GM13977 (cell line): ENCODE results near the gene NKD1.
"Not testable (repeated sequence)": the region's sequence is repeated elsewhere in the genome, so short reads cannot be mapped to it uniquely, and the experiment has no call there.

Experiments used
- DNase-seq: peaks from one replicate; pipeline ENCODE4 v3.0.0; 2012; ENCODE audit warnings: low spot score
- in situ Hi-C: fragments of 300-500 bp; cut with MboI; formaldehyde crosslinking; loops from one replicate; pipeline ENCODE4 v1.12.0; 2022; ENCODE audit warnings: low sequenced_read_pairs, low pct_unique_long_range_greater_than_20kb, mixed read lengths, inconsistent platforms; ENCODE audit not compliant: unreplicated experiment
- TF ChIP-seq, protein P1 (sequence below): IDR thresholded peaks from 2 replicates; pipeline ENCODE4 v1.5.1; 2012; ENCODE audit warnings: mild to moderate bottlenecking, control low read depth; ENCODE audit not compliant: insufficient read depth; ENCODE audit errors: extremely low read depth, missing control alignments

Gene NKD1

DNA sequence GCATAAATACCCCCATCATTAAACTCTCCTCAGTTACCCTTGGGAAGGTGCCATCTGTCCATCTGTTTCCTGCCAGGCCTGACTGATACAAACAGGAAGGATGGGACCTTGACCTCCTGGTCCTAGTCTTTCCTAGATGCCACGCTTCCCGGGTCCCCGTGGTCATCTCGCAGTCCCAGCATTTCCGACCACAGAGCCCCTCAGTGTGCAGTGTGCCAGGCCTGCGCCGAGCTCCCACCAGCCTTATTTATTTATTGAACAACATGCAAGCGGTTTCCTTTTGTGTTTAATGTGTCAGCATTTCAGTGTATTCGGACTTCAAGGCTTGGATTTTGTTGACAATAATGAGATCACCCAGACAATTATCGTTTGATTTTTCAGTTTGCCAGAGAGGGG is 45.6 kb upstream of the NKD1 start:
- in situ Hi-C loops = loop anchor here (10.0 kb wide), 1 partner anchor 128 kb away; no protein-coding TSS in a partner anchor
- no peak for DNase-seq

DNA sequence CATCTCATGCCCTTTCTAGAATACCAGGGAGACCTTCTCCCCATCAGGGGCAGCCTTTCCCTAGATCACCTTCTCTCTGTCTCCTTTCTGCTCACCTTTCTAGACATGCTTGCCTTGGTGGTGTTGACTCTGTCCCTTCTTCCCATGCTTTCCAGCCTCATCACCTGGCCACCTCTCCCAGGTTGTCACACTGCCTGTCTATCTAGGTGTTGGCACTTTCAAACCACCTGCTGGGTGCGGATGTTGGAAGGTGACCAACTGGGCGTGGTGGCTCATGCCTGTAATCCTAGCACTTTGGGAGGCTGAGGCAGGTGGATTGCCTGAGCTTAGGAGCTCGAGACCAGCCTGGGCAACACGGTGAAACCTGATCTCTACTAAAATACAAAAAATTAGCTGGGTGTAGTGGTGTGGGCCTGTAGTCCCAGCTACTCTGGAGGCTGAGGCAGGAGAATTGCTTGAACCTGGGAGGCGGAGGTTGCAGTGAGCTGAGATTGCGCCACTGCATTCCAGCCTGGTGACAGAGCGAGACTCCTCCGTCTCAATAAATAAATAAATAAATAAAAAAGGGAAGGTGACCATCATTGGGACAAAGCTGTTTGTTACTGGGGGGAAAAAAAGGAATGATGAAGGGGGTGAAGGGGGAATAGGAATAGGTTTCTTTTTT is 44.2 kb upstream of the NKD1 start:
- in situ Hi-C loops = loop anchor here (10.0 kb wide), 1 partner anchor 129 kb away; no protein-coding TSS in a partner anchor
- not testable (repeated sequence) for DNase-seq

More for the DNA sequence above, 45.6 kb upstream of the NKD1 start:
- TF ChIP-seq, protein P1, sequence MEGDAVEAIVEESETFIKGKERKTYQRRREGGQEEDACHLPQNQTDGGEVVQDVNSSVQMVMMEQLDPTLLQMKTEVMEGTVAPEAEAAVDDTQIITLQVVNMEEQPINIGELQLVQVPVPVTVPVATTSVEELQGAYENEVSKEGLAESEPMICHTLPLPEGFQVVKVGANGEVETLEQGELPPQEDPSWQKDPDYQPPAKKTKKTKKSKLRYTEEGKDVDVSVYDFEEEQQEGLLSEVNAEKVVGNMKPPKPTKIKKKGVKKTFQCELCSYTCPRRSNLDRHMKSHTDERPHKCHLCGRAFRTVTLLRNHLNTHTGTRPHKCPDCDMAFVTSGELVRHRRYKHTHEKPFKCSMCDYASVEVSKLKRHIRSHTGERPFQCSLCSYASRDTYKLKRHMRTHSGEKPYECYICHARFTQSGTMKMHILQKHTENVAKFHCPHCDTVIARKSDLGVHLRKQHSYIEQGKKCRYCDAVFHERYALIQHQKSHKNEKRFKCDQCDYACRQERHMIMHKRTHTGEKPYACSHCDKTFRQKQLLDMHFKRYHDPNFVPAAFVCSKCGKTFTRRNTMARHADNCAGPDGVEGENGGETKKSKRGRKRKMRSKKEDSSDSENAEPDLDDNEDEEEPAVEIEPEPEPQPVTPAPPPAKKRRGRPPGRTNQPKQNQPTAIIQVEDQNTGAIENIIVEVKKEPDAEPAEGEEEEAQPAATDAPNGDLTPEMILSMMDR = no peak

DNA sequence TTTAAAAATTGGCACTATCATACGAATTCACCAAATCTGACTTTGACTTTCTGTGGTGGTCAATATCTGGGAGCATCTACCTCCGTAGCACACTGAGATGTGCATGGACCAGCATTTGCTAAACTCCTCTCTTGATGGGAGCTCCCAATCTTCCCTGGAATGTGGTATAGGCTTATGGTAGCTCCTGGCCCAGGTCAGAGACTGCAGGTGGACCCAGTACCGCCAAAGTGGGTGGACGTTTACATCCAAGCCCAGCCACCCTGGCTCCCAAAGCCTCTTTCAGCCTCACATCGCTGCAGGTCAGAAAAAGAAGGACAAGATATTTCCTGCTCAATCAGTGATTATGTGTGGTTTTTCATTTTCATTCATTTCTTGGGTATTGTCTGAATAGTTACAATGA is 43.1 kb upstream of the NKD1 start:
- TF ChIP-seq, protein P1 = no peak
- no peak for DNase-seq
- in situ Hi-C loops = loop anchor here (10.0 kb wide), 1 partner anchor 130 kb away; no protein-coding TSS in a partner anchor

DNA sequence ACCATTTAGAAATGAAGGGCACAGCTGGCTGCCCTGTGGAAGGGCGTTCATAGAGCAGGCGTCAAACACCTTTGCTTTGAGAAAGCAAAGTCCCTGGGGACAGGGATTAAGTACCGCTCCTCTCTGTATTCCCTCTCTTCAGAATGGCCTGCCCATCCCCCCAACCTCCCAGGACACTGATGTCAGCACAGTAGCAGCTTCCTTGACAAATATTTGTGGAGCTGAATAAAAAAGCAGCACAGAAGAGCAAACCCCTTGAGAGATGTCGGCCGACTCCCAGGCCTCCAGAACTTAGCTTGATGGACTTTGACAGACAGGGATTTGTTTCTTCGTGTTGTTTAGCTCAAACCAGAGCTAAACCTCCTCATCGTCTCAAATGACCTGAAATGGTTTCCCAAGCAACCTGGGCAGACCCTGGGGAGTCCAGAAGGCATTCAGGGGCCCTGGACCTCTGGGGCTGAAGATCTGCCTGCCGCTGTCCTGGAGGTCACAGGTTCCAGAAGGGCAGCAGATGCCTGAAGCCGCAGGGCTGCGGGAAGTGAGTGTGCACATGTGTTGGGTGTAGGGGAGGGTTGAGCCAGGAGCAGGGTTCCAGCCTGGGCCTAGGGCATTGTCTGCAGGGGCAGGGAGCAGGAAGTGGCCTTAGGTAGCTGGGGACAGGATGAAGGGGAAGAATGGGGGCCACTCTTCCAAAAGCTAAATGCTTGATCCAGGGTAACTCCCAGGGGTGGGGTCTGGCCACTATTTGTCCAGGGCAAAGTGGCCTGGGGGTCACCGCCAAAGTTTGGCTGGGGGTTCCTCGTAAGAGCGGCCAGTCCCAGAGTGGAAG is 42.3 kb upstream of the NKD1 start:
- DNase-seq = no peak
- TF ChIP-seq, protein P1 = no peak
- in situ Hi-C loops = loop anchor here (10.0 kb wide), 1 partner anchor 131 kb away; no protein-coding TSS in a partner anchor

DNA sequence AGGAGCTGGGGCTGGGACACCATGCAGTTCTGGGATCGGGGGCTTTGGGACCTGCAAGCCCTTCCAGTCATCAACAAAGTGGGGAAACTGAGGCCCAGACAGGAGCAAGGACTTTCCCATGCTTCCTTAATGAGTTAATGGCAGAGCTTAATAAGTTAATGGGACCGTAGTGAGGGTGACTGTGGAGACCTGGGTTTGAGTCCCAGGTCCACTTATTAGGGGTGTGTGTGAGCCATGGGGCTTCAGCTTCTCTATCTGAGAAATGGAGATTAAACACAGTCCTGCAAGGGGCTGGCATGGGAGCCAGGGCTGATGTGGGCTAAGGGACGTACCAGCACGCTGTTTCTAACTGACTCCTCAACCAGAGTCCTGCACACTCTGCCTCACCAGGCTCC is 41.7 kb upstream of the NKD1 start:
- DNase-seq = no peak
- TF ChIP-seq, protein P1 = no peak
- in situ Hi-C loops = loop anchor here (10.0 kb wide), 1 partner anchor 132 kb away; no protein-coding TSS in a partner anchor

DNA sequence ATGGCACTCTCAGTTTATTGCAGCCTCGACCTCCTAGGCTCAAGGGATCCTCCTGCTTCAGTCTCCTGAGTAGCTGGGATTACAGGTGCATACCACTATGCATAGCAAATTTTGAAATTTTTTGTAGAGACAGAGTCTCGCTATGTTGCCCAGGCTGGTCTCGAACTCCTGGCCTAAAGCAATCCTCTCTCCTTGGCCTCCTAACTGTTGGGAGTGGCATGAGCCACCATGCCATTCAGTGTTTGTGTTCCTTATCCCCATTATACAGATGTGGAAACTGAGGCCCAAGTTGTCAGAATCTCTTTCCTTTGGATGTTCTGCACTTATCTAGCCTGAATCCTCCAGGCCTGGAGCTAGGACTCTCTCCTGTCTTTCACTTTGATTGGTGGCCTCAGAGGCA is 40.8 kb upstream of the NKD1 start:
- TF ChIP-seq, protein P1 = no peak
- in situ Hi-C loops = loop anchor here (10.0 kb wide), 1 partner anchor 133 kb away; no protein-coding TSS in a partner anchor
- DNase-seq = no peak
